ENCODE data around the gene HDAC8.

HDAC8 gene

DNA sequence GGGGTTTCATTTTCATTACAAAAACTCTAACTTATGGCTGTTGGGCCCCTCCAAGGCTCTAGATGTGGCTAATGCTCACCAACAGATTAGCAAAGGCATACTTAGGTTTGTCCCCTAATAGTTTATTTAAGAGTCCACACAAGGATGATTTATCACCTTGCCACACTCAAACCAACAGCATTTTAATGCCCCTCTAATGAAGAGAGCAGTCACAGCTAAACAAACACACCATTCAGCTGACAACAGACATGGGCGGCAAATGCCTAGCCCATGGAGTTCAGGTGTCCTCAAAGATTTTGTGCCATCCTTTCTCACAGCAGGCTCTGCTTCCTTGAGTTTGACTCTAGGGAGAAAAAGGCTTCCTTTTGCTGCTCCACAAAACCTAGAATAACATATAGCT lies 205.1 kb downstream of the HDAC8 start:
- DNase-seq (ENCODE audit: extremely low spot score) = no peak
- TF ChIP-seq, protein P1, sequence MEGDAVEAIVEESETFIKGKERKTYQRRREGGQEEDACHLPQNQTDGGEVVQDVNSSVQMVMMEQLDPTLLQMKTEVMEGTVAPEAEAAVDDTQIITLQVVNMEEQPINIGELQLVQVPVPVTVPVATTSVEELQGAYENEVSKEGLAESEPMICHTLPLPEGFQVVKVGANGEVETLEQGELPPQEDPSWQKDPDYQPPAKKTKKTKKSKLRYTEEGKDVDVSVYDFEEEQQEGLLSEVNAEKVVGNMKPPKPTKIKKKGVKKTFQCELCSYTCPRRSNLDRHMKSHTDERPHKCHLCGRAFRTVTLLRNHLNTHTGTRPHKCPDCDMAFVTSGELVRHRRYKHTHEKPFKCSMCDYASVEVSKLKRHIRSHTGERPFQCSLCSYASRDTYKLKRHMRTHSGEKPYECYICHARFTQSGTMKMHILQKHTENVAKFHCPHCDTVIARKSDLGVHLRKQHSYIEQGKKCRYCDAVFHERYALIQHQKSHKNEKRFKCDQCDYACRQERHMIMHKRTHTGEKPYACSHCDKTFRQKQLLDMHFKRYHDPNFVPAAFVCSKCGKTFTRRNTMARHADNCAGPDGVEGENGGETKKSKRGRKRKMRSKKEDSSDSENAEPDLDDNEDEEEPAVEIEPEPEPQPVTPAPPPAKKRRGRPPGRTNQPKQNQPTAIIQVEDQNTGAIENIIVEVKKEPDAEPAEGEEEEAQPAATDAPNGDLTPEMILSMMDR (IDR thresholded peaks at IDR 0.05; ENCODE audit: control extremely low read depth, extremely low read depth, low read depth, missing control alignments) = no peak
- CTCF ChIA-PET = interaction anchor here (1.6 kb wide), 1 partner anchor 15 kb away, joined by 3 read pairs; no protein-coding TSS in a partner anchor
- POLR2A ChIA-PET = no interaction called here

DNA sequence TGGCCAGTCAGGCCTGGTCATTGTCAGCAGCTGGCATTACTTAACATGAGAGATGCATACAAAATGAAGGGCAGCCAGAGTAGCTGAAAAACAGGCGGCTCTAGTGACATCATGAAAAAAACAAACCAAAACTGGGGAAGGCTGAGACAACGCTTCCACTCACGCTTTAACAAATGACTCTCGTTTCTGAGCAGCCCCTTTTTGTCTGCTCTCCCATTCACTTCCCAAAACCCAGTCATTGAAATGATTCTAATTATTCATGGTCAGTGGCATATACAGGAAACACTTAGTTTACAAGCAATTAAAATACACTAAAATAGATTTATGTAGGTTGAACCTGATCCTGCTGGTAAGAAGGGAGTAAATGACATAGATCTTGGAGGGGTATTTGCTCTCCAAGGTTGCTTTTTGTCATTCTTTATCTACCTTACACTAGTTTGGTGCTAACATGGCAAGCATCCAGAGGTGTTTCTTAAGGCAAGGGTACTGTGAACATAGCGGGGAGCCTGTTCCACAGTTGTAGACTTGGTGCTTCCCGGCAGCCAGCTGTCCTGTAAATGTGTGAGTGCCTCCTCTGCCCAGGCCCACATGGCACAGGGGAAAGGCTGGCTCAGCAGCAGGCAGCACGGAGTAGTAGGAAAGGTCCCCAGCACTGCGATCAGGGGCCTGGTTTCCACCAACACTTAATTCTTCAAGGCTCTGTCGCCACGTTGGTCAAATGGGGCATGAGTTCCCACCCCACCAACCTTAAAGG lies 205.8 kb downstream of the HDAC8 start:
- CTCF ChIA-PET = interaction anchor here (1.6 kb wide), 1 partner anchor 16 kb away, joined by 3 read pairs; no protein-coding TSS in a partner anchor
- TF ChIP-seq, protein P1 (IDR thresholded peaks at IDR 0.05; ENCODE audit: control extremely low read depth, extremely low read depth, low read depth, missing control alignments) = no peak
- DNase-seq (ENCODE audit: extremely low spot score) = no peak

DNA sequence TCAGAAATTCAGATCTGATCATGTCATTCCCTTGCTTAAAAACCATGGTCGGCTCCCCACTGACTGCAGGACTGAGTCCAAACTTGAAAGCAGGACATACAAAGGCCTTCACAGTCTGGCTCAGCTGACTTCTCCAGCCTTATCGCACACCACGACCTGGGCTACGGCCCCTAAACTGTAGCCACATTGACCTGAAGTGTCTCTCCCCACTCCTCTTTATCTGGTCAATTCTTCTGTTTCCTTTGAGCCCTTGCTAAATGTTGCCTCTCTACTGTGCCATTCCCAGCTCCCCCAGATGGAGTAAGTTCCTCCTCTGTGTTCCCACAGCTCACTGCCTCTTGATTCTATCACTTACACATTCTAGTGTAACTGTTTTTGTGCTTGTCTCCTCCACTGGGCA lies 206.5 kb downstream of the HDAC8 start:
- POLR2A ChIA-PET = no interaction called here
- CTCF ChIA-PET = no interaction called here
- DNase-seq (ENCODE audit: extremely low spot score) = no peak
- TF ChIP-seq, protein P1 (IDR thresholded peaks at IDR 0.05; ENCODE audit: control extremely low read depth, extremely low read depth, low read depth, missing control alignments) = no peak

More for the DNA sequence above, 205.8 kb downstream of the HDAC8 start:
- POLR2A ChIA-PET = no interaction called here

DNA sequence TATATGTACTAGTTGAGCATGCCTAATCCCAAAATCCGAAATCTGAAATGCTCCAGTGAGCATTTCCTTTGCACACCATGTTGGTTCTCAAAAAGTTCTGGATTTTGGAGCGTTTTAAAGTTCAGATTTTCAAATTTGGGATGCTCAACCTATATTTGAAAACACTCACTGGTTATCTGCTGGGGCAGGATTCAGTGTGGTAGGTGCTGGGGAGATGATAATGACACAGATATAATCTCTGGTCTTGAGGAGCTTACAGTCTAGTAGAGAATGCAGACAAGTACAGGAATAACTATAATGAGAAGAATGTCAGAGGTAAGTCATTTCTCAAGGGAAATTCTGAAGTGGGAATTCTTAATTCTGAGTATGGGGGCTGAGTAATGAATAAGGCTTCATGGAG lies 207.5 kb downstream of the HDAC8 start:
- POLR2A ChIA-PET = no interaction called here
- CTCF ChIA-PET = no interaction called here
- DNase-seq (ENCODE audit: extremely low spot score) = no peak
- TF ChIP-seq, protein P1 (IDR thresholded peaks at IDR 0.05; ENCODE audit: control extremely low read depth, extremely low read depth, low read depth, missing control alignments) = no peak

DNA sequence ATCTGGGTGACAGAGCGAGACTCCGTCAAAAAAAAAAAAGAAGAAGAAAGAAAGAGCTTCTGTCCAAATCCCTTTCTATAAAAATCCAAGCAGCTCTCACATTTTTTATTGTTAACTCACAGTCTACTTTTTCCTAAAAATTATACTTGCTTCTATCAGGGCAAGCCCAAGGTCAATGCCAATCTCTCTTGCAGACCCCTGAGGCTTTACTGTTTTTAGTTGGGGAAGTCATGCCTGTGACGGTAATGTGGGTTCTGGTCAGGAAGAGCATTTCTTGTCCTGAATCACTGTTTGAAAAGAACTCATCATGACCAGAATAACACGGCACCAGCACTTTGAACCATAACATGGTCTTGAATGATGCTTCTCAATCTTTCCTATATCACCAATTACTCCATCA lies 212.3 kb downstream of the HDAC8 start:
- ChIA-PET POLR2A (no interaction called here), CTCF (no interaction called here)
- TF ChIP-seq, protein P1 (IDR thresholded peaks at IDR 0.05; ENCODE audit: control extremely low read depth, extremely low read depth, low read depth, missing control alignments) = no peak
- DNase-seq (ENCODE audit: extremely low spot score) = no peak

DNA sequence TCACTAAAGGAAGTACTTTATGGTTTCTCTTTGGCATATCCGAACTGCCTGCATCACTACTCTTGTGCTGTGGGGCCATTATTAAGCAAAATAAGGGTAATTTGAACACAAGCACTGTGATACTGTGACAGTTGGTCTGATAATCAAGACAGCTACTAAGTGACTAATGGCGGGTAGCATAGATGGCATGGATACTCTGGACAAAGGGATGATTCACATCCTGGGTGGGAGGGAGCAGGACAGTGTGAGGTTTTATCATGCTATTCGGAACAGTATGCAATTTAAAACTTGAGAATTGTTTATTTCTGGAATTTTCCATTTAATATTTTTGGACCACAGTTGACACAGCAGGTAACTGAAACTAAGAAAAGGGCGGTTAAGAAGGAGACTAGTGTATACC lies 214.3 kb downstream of the HDAC8 start:
- TF ChIP-seq, protein P1 (IDR thresholded peaks at IDR 0.05; ENCODE audit: control extremely low read depth, extremely low read depth, low read depth, missing control alignments) = no peak
- no peak for DNase-seq (ENCODE audit: extremely low spot score)
- ChIA-PET POLR2A (no interaction called here), CTCF (no interaction called here)
